Measurements from ENCODE around the gene LSMEM2. TPM values are rescaled to one million over a fixed set of nuclear protein-coding genes. Genes with fewer than 3 reads are reported as not detected.

Gene LSMEM2
- total and polyA plus RNA-seq, 2 of the 8 experiments (the other 6 are each of a cell fraction or from before 2014, with no cell fraction given) = 0.58 to 0.68 TPM

DNA sequence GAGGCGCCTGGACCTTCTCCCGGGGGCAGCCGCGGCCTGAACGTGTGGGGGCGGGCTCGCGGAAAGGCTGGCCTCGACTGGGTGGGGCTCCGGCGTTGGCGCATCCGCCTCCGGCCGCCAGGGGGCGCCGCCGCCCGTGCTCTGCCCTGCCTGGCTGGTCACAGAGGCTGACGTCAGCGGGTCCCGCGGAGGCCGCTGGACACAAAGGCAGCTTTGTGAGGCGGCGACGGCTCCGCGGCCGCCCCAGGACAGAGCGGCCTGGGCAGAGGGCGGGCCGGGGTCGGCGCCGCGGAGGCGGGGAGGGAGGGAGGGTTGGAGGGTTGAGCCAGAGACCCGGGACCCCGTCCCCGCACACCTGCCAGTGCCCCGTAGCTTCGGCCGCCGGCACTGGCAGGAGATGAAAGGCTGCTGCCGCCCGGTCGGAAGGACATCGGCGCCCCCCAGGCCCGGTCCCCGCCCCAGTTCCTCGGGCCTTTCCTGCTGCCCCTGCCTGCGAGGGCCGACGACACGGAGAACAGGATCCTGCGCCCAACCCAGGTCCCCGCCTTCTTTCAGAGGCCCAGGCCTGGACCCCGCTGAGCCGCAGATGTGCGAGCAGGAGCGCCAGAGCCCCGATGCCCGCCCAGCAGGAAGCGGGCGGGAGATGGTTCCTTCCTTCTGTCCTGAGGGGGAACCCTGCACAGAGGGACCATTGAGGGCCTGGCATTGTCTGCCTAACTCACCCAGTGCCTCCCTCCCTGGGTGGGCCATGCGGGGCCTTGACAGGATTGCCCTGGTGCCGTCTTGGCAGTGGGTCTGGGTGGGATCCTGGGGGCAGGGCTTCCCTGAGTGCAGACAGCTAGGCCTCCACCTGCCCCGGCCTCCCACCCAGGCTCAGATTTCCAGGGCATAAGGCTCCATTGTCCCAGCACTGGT is 18.6 kb upstream of the LSMEM2 start (continued):
- 0 out of 4 replicates have a peak, but pooled peaks of 1 of the 2 experiments have one; percentile 10 for TF ChIP-seq HDAC2 (IDR thresholded peaks at IDR 0.05; ENCODE audit: borderline replicate concordance in 1 of 2, low read depth in 2 of 2, low read length in 2 of 2)
- TF ChIP-seq SIX5 (IDR thresholded peaks at IDR 0.05; ENCODE audit: low read depth, low read length) = no peak
- TF ChIP-seq POU5F1 (IDR thresholded peaks at IDR 0.05; ENCODE audit: low read depth, low read length) = no peak
- TF ChIP-seq RBBP5 (IDR thresholded peaks at IDR 0.05; ENCODE audit: borderline replicate concordance, low read depth, low read length) = no peak
- TF ChIP-seq EGR1 (IDR thresholded peaks at IDR 0.05; ENCODE audit: borderline replicate concordance, low read depth, low read length) = peak; percentile 68; the same call in 1 of the 2 replicates
- 0 out of 4 replicates have a peak, but pooled peaks of 1 of the 2 experiments have one; percentile 2 for TF ChIP-seq SIN3A (conservative IDR thresholded peaks at IDR 0.05 in 1 of 2, IDR thresholded peaks at IDR 0.05 in 1 of 2; ENCODE audit: low read depth in 1 of 2, low read length in 2 of 2)
- peak; percentile 86 for TF ChIP-seq POLR2AphosphoS5 (IDR thresholded peaks at IDR 0.05; ENCODE audit: low read depth, low read length)
- peak in 1 of 2 experiments; percentile 84; a peak in 2 of 3 replicates for TF ChIP-seq POLR2A (IDR thresholded peaks at IDR 0.05; ENCODE audit: control extremely low read depth in 1 of 2, low read depth in 2 of 2, low read length in 2 of 2)
- no peak for TF ChIP-seq SAP30 (IDR thresholded peaks at IDR 0.05; ENCODE audit: insufficient read depth, insufficient replicate concordance, low read length)
- no peak for TF ChIP-seq RXRA (IDR thresholded peaks at IDR 0.05; ENCODE audit: insufficient read depth, low read depth, low read length)
- TF ChIP-seq TAF1 (IDR thresholded peaks at IDR 0.05; ENCODE audit: low read depth, low read length) = peak; percentile 73
- no peak for TF ChIP-seq RNF2 (IDR thresholded peaks at IDR 0.05; ENCODE audit: borderline replicate concordance, low read depth, low read length, missing control alignments, poor library complexity, severe bottlenecking)
- no peak for TF ChIP-seq CBX5 (IDR thresholded peaks at IDR 0.05; ENCODE audit: low read depth, low read length)
- TF ChIP-seq SP2 (IDR thresholded peaks at IDR 0.05; ENCODE audit: low read length) = no peak
- TF ChIP-seq CTCF (IDR thresholded peaks at IDR 0.05; ENCODE audit: control extremely low read depth in 1 of 3, insufficient read depth in 1 of 3, low read depth in 1 of 3, low read length in 3 of 3) = peak in 2 of 3 experiments; percentile 93 to 96; a peak in 3 of 4 replicates
- peak; percentile 87 for TF ChIP-seq CREB1 (IDR thresholded peaks at IDR 0.05)
- TF ChIP-seq PHF8 (conservative IDR thresholded peaks at IDR 0.05; ENCODE audit: low read depth, low read length) = peak; percentile 71
- TF ChIP-seq RAD21 (IDR thresholded peaks at IDR 0.05 in 1 of 2, conservative IDR thresholded peaks at IDR 0.05 in 1 of 2; ENCODE audit: low read depth in 2 of 2, low read length in 2 of 2) = peak; percentile 79 to 90
- no peak for TF ChIP-seq BCL11A (IDR thresholded peaks at IDR 0.05; ENCODE audit: low read depth in 2 of 2, low read length in 2 of 2)
